ENCODE results near the gene SERAC1. TPM values are rescaled to one million over a fixed set of nuclear protein-coding genes. Genes with fewer than 3 reads are reported as not detected.

The SERAC1 gene
- total and polyA plus RNA-seq, 2 donors (not counting 3 experiments of a cell fraction or from before 2014, with no cell fraction given), result 4.9 to 5.7 TPM

DNA sequence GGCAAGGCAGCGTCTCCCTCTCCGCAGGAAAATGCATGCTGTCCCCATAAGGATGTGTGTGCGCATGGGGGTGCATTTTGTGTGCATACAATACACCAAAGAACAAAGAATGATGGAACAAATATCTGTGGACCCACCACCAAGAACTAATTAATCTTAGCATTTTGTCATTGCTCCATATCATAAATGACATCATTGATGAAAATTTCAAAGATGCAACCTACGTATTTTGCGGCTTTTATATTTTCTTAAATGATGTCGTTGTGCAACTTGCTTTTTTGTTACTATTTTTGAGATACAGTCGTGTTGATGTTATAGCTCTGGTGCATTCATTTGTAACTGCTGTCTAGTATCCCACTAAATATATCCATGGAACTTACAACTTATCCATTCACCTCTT lies 89.7 kb downstream of the SERAC1 start:
- no peak overlapping the region for H3K27ac ChIP-seq (ENCODE audit: insufficient read depth, low read depth, low read length)
- H3K4me2 ChIP-seq (ENCODE audit: insufficient read depth, low read length), result no peak overlapping the region
- H3K79me2 ChIP-seq (ENCODE audit: control insufficient read depth, insufficient read depth, low read length), result no peaks in the 10 kb centered on the region
- H3K9ac ChIP-seq (replicated peaks; ENCODE audit: extremely low read depth, insufficient read depth, low read length), result no peak overlapping the region
- TF ChIP-seq MYC (IDR thresholded peaks at IDR 0.05; ENCODE audit: low read depth, low read length) (no peak), POLR2A (IDR thresholded peaks at IDR 0.05; ENCODE audit: low read depth, low read length) (no peak), MAX (IDR thresholded peaks at IDR 0.05; ENCODE audit: insufficient read depth, insufficient read length) (no peak), GATA2 (IDR thresholded peaks at IDR 0.05; ENCODE audit: insufficient read depth, insufficient read length, low read depth, low read length) (no peak), POLR2AphosphoS5 (IDR thresholded peaks at IDR 0.05; ENCODE audit: insufficient read depth, low read depth, low read length) (no peak), EZH2 (IDR thresholded peaks at IDR 0.05; ENCODE audit: borderline replicate concordance, low read depth, low read length, severe bottlenecking) (no peak), FOS (IDR thresholded peaks at IDR 0.05; ENCODE audit: borderline replicate concordance, insufficient read depth, low read length) (no peak), JUN (IDR thresholded peaks at IDR 0.05; ENCODE audit: borderline replicate concordance, insufficient read depth, insufficient read length, low read depth) (no peak)
- TF ChIP-seq, protein P1, sequence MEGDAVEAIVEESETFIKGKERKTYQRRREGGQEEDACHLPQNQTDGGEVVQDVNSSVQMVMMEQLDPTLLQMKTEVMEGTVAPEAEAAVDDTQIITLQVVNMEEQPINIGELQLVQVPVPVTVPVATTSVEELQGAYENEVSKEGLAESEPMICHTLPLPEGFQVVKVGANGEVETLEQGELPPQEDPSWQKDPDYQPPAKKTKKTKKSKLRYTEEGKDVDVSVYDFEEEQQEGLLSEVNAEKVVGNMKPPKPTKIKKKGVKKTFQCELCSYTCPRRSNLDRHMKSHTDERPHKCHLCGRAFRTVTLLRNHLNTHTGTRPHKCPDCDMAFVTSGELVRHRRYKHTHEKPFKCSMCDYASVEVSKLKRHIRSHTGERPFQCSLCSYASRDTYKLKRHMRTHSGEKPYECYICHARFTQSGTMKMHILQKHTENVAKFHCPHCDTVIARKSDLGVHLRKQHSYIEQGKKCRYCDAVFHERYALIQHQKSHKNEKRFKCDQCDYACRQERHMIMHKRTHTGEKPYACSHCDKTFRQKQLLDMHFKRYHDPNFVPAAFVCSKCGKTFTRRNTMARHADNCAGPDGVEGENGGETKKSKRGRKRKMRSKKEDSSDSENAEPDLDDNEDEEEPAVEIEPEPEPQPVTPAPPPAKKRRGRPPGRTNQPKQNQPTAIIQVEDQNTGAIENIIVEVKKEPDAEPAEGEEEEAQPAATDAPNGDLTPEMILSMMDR (IDR thresholded peaks at IDR 0.05; ENCODE audit: extremely low read depth in 1 of 2, insufficient read depth in 1 of 2, low read depth in 1 of 2, low read length in 2 of 2), result no peak
- H3K9me3 ChIP-seq (replicated peaks; ENCODE audit: control insufficient read depth, insufficient read depth, low read length), result no peaks in the 10 kb centered on the region
- no peaks in the 10 kb centered on the region for H3K27me3 ChIP-seq (ENCODE audit: control insufficient read depth in 2 of 2, insufficient read depth in 2 of 2, low read length in 2 of 2)
- H3K4me1 ChIP-seq (ENCODE audit: control insufficient read depth, extremely low read depth, insufficient read depth, low read length), result peaks cover 3% of the 10 kb centered on the region
- dilution Hi-C loops (cut with MboI; ENCODE audit: extremely low pct_ligation_motif_present, low sequenced_read_pairs), result no loop called here
- ChIA-PET CTCF (interaction anchor here (0.7 to 1.8 kb wide), 2 partner anchors 8 to 204 kb away, joined by 3 to 4 read pairs; no protein-coding TSS in a partner anchor), POLR2A (no interaction called here)
- H4K20me1 ChIP-seq (replicated peaks; ENCODE audit: control insufficient read depth, extremely low read depth, insufficient read depth, low read length), result no peaks in the 10 kb centered on the region
- intact Hi-C loops (cut with micrococcal nuclease), result no loop called here
- FAIRE-seq (no peak), DNase-seq (ENCODE audit: low read depth, low spot score) (no peak)
- no peak overlapping the region for H3K4me3 ChIP-seq (replicated peaks in 1 of 3; ENCODE audit: insufficient read depth in 1 of 3, low read depth in 1 of 3, low read length in 3 of 3)
- H2AFZ ChIP-seq (ENCODE audit: low read depth, low read length), result no peak overlapping the region
- no TSS peak for BruUV-seq (replicated peaks)
- H3K36me3 ChIP-seq (ENCODE audit: control insufficient read depth in 2 of 2, extremely low read depth in 1 of 2, insufficient read depth in 2 of 2, low read length in 2 of 2), result peaks cover 35% of the 10 kb centered on the region in 2 experiments
- no peaks in the 10 kb centered on the region for H3K9me1 ChIP-seq (replicated peaks; ENCODE audit: control insufficient read depth, extremely low read depth, insufficient read depth, low read length)

Measured in endothelial cell of umbilical vein (primary cell).